ENCODE results near the gene TSPO.

TSPO gene

DNA sequence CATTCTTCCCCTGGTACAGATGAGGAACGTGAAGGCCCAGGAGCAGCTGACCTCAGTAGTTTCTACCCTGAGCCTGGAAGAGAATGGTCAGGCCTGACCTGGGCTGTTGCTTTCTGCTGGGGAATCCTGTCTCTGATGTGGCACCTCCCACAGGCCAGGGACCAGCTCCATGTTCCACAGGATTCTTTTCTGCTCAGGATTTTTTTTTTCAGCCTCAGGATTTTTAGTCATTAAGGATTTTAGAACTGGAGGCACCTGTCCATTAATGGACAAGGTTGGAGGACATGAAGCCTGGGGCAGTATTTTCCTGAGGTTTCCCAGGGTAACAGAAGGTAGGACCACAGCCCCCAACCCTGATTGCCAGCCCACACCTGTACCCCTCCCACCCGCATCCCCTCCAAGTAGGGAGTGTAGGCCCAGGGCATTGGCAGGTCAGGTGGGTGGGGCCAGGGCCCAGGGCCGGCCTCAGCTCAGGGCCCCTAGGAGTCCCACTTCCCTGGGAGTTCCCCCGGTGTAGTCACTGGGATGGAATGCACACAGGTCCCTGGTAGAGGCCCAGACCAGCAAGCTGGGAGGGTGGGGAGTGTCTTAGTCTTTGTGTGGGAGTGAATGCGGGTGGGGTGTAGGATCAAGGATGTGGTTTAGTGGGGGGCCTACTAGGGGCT lies 24.7 kb upstream of the TSPO start:
- TF ChIP-seq, protein P1, sequence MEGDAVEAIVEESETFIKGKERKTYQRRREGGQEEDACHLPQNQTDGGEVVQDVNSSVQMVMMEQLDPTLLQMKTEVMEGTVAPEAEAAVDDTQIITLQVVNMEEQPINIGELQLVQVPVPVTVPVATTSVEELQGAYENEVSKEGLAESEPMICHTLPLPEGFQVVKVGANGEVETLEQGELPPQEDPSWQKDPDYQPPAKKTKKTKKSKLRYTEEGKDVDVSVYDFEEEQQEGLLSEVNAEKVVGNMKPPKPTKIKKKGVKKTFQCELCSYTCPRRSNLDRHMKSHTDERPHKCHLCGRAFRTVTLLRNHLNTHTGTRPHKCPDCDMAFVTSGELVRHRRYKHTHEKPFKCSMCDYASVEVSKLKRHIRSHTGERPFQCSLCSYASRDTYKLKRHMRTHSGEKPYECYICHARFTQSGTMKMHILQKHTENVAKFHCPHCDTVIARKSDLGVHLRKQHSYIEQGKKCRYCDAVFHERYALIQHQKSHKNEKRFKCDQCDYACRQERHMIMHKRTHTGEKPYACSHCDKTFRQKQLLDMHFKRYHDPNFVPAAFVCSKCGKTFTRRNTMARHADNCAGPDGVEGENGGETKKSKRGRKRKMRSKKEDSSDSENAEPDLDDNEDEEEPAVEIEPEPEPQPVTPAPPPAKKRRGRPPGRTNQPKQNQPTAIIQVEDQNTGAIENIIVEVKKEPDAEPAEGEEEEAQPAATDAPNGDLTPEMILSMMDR (IDR thresholded peaks at IDR 0.05; ENCODE audit: borderline replicate concordance, insufficient read depth, low read depth, low read length), result no peak
- no peak overlapping the region for H3K4me3 ChIP-seq (ENCODE audit: low read depth, low read length)

DNA sequence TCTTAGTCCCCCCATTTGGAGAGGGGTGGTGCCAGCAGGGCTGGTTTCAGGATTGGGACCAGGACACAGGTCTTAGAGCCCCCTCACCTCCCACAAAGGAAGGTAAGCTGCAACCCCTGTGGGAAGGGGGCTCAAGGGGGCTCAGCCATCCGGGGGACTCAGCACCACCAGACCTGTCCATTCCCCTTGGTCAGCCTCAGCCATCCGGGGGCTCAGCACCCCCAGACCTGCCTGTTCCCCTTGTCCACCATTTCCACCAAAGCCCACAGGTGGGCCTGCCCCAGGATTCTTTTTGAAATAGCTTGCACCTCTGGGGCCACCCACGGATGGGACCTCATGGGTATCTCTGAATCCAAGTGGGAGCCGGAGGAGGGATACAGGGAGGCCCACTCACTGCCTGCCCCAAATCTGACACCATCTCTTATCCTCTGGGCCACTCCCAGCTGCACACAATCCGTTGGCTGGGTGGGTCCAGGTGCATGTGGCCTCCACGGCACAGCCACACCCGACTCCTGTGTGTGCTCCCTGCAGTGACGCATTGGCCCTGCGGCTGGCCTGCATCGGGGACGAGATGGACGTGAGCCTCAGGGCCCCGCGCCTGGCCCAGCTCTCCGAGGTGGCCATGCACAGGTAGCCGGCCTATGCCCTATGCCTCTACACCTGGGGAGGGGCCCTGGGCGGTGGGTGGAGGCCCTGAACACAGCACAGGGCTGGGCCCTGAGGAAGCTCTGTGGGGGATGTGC lies 24.0 kb upstream of the TSPO start:
- TF ChIP-seq, protein P1 (IDR thresholded peaks at IDR 0.05; ENCODE audit: borderline replicate concordance, insufficient read depth, low read depth, low read length), result no peak
- H3K4me3 ChIP-seq (ENCODE audit: low read depth, low read length), result no peak overlapping the region

DNA sequence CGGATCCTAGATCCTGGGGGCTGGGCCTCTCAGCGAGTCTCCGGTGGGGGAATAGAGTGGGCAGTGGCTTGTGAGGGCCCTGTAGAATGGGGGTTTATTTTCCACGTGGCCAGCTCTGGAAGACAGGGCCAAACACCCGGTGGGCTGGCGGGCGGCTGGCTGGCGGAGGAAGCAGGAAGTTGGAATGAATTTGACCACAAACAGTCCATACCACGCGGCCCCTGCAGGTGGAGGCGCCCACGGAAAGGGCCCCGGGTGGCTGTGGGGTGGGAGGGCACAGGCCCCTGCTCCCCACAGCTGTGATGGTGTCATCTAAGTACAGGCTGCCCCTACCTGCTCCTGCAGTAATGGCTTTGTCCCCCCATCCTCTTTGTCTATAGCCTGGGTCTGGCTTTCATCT lies 23.2 kb upstream of the TSPO start:
- no peak overlapping the region for H3K4me3 ChIP-seq (ENCODE audit: low read depth, low read length)
- TF ChIP-seq, protein P1 (IDR thresholded peaks at IDR 0.05; ENCODE audit: borderline replicate concordance, insufficient read depth, low read depth, low read length), result no peak

DNA sequence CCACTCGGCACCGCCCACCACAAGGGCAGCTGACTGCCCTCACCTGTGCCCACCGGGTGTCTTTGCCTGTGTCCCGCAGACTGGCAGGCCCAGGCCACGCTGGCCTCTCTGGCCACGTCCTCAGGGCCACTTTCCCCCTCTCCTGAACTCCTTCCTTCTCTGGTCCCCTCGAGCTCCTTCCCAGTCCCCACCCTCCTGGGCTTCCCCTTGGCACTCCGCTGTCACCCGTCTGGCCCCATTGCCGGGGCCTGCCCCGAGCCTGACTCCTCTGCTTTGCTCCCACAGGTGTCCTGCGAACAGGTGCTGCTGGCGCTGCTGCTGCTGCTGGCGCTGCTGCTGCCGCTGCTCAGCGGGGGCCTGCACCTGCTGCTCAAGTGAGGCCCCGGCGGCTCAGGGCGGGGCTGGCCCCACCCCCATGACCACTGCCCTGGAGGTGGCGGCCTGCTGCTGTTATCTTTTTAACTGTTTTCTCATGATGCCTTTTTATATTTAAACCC lies 22.4 kb upstream of the TSPO start:
- H3K4me3 ChIP-seq (ENCODE audit: low read depth, low read length), result no peak overlapping the region
- TF ChIP-seq, protein P1 (IDR thresholded peaks at IDR 0.05; ENCODE audit: borderline replicate concordance, insufficient read depth, low read depth, low read length), result no peak

DNA sequence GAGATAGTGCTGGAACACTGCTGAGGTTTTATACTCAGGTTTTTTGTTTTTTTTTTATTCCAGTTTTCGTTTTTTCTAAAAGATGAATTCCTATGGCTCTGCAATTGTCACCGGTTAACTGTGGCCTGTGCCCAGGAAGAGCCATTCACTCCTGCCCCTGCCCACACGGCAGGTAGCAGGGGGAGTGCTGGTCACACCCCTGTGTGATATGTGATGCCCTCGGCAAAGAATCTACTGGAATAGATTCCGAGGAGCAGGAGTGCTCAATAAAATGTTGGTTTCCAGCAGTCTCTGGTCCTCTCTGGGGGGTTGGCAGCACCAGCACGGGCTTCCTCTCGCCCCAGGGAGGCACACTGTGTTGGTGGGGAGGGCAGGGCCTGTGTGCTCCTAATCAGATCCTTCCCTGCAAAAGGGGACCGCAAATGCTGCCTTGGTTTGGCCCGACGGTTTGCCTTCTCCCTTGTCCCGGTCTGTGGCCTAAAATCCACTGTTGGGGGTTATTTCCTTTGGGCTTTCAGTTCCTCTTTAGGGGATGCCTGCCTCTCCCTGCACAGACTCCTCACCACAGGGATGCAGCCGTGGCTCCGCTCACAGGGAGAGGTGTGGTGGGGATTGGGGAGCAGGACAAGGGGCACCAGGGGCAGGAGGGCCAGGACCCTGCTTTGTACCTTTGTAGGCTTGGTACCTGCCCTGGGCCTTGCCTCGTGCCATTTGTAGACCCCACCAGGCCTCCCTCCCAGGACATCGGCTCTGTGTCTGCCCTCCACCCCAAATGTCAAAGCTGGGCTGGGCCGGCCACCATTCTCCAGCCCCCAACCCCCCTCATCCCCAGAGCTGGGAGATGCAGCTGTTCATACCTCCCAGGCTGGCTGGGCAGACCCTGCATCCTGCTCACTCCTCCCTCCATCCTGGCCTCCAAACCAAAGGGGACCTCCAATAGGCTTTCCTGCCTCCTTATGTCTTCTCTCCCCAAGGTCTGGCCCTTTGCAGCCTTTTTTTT lies 21.6 kb upstream of the TSPO start:
- H3K4me3 ChIP-seq (ENCODE audit: low read depth, low read length), result no peak overlapping the region
- TF ChIP-seq, protein P1 (IDR thresholded peaks at IDR 0.05; ENCODE audit: borderline replicate concordance, insufficient read depth, low read depth, low read length), result no peak

DNA sequence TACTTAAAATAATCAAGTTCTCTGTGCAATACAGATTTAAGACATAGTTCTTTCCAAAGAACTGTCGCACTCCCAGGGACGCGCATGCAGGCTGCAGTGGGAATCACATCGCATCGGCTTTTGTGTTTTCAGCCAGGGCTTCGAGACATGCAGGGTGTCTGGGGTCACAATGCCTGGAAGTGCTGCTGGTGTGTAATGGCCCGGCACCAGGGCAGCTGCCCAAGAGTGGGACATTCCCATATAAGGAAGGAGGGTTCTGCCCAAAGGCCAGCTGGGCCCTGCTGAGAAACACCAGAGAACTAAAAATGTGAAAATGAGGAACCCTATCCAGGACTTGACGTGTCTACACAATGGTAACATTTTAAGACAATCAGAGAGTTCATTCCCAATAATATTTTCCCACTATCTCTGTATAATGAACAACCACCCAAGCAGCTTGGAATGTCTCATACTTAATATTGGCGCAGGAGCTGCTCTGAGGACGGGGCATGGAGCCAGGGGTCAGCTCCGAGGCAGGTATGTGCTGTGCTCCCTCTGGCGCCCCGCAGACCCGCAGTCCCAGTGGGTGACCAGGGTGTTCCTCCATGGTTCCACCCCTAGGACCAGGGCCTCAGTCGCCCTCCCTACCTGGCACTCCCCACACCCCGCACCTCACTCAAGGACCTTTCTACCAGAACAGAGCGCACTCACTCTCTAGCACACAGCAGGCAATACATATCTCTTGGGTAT lies 19.4 kb upstream of the TSPO start:
- no peak overlapping the region for H3K4me3 ChIP-seq (ENCODE audit: low read depth, low read length)
- TF ChIP-seq, protein P1 (IDR thresholded peaks at IDR 0.05; ENCODE audit: borderline replicate concordance, insufficient read depth, low read depth, low read length), result no peak

Data from GM12875 (cell line).